Measurements from ENCODE around the gene ASB2. TPM values are rescaled to one million over a fixed set of nuclear protein-coding genes. Genes with fewer than 3 reads are reported as not detected.

ASB2 gene
- total RNA-seq, 1 donor from 2014 or later = 0.67 TPM

- H3K27ac Mint-ChIP-seq (ENCODE audit: unreplicated experiment) = no peak overlapping the region
- H3K36me3 Mint-ChIP-seq (ENCODE audit: low read depth) = peaks cover 3% of the 10 kb centered on the region
- TF ChIP-seq CTCF (IDR thresholded peaks at IDR 0.05) = no peak
- H3K4me1 Mint-ChIP-seq (ENCODE audit: low read depth) = peaks cover 32% of the 10 kb centered on the region
- no peak overlapping the region for H3K4me3 Mint-ChIP-seq (ENCODE audit: unreplicated experiment)
- no peaks in the 10 kb centered on the region for H3K9me3 Mint-ChIP-seq (ENCODE audit: low read depth)
- DNase-seq (ENCODE audit: low spot score) = no peak
- H3K27me3 Mint-ChIP-seq (ENCODE audit: low read depth) = peaks cover 21% of the 10 kb centered on the region
These were observed 21.2 kb downstream of the ASB2 start for GRCh38 chr14:93954900-93955849.

GRCh38 chr14:93954516-93954830, 21.9 kb downstream of the ASB2 start:
- H3K27ac Mint-ChIP-seq (ENCODE audit: unreplicated experiment) = no peak overlapping the region
- DNase-seq (ENCODE audit: low spot score) = no peak
- H3K36me3 Mint-ChIP-seq (ENCODE audit: low read depth) = peaks cover 3% of the 10 kb centered on the region
- peaks cover 21% of the 10 kb centered on the region for H3K27me3 Mint-ChIP-seq (ENCODE audit: low read depth)
- peaks cover 35% of the 10 kb centered on the region for H3K4me1 Mint-ChIP-seq (ENCODE audit: low read depth)
- no peak overlapping the region for H3K4me3 Mint-ChIP-seq (ENCODE audit: unreplicated experiment)
- H3K9me3 Mint-ChIP-seq (ENCODE audit: low read depth) = no peaks in the 10 kb centered on the region
- no peak for TF ChIP-seq CTCF (IDR thresholded peaks at IDR 0.05)

- TF ChIP-seq CTCF (IDR thresholded peaks at IDR 0.05) = no peak
- Mint-ChIP-seq H3K4me3 (ENCODE audit: unreplicated experiment) (no peak overlapping the region), H3K4me1 (ENCODE audit: low read depth) (peaks cover 34% of the 10 kb centered on the region), H3K36me3 (ENCODE audit: low read depth) (peaks cover 3% of the 10 kb centered on the region), H3K27me3 (ENCODE audit: low read depth) (peaks cover 21% of the 10 kb centered on the region), H3K9me3 (ENCODE audit: low read depth) (no peaks in the 10 kb centered on the region), H3K27ac (ENCODE audit: unreplicated experiment) (no peak overlapping the region)
- DNase-seq (ENCODE audit: low spot score) = no peak
These were observed 22.4 kb downstream of the ASB2 start for GRCh38 chr14:93953739-93954515.

GRCh38 chr14:93953263-93953662, 23.1 kb downstream of the ASB2 start:
- peaks cover 21% of the 10 kb centered on the region for H3K27me3 Mint-ChIP-seq (ENCODE audit: low read depth)
- H3K4me3 Mint-ChIP-seq (ENCODE audit: unreplicated experiment) = no peak overlapping the region
- H3K36me3 Mint-ChIP-seq (ENCODE audit: low read depth) = peaks cover 3% of the 10 kb centered on the region
- H3K9me3 Mint-ChIP-seq (ENCODE audit: low read depth) = no peaks in the 10 kb centered on the region
- TF ChIP-seq CTCF (IDR thresholded peaks at IDR 0.05) = peak; percentile 8
- peaks cover 32% of the 10 kb centered on the region for H3K4me1 Mint-ChIP-seq (ENCODE audit: low read depth)
- DNase-seq (ENCODE audit: low spot score) = no peak
- H3K27ac Mint-ChIP-seq (ENCODE audit: unreplicated experiment) = no peak overlapping the region

- H3K9me3 Mint-ChIP-seq (ENCODE audit: low read depth) = no peaks in the 10 kb centered on the region
- peaks cover 32% of the 10 kb centered on the region for H3K4me1 Mint-ChIP-seq (ENCODE audit: low read depth)
- peaks cover 21% of the 10 kb centered on the region for H3K27me3 Mint-ChIP-seq (ENCODE audit: low read depth)
These were observed 23.5 kb downstream of the ASB2 start for GRCh38 chr14:93952829-93953228.

More at GRCh38 chr14:93952829-93953228, 23.5 kb downstream of the ASB2 start:
- no peak for TF ChIP-seq CTCF (IDR thresholded peaks at IDR 0.05)
- Mint-ChIP-seq H3K36me3 (ENCODE audit: low read depth) (peaks cover 3% of the 10 kb centered on the region), H3K27ac (ENCODE audit: unreplicated experiment) (no peak overlapping the region), H3K4me3 (ENCODE audit: unreplicated experiment) (no peak overlapping the region)
- DNase-seq (ENCODE audit: low spot score) = no peak

All from chondrocyte (in vitro differentiated cells).